ENCODE results near the gene CDC73. TPM values are rescaled to one million over a fixed set of nuclear protein-coding genes. Genes with fewer than 3 reads are reported as not detected.
"Not testable (repeated sequence)": the region's sequence is repeated elsewhere in the genome, so short reads cannot be mapped to it uniquely, and the experiment has no call there.

Gene CDC73
- total RNA-seq, 4 donors from 2014 or later = 44.6 to 70.0 (median 50.5) TPM

DNA sequence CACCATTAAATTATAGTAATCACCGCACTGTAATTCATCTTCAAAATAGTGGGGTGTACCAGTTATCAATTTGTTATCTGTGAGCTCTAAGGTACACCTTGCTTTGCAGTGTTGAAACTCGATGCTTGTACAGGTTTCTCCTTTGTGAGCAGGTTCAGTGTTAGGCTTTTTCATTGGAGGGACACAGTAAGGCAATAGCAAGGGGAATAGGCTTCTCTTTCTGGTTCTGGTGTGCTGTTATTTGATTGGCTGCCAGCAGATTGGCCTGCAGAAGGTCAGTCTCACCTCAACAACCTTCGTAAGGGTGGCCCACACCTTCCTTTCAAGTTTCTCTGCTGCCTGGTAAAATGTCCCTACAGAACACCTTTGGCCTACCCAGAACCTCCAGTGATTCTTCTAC, 140.8 kb downstream of the CDC73 start:
- WGBS, 2 donors = 94 to 98% methylated on average over 3 of the region's 3 CpGs
- H3K4me1 ChIP-seq = no peaks in the 10 kb centered on the region
- H3K27me3 ChIP-seq = no peaks in the 10 kb centered on the region
- intact Hi-C loops (cut with DNase I) = no loop called here
- no peak overlapping the region for H3K4me3 ChIP-seq (replicated peaks in 1 of 3)
- H3K36me3 ChIP-seq = no peaks in the 10 kb centered on the region
- no peaks in the 10 kb centered on the region for H3K9me3 ChIP-seq
- TF ChIP-seq POLR2A (IDR thresholded peaks at IDR 0.05) (no peak), CTCF (IDR thresholded peaks at IDR 0.05) (no peak)
- no peak overlapping the region for H3K27ac ChIP-seq
- DNase-seq = no peak

- no peak for TF ChIP-seq POLR2A (IDR thresholded peaks at IDR 0.05)
- no peak for TF ChIP-seq CTCF (IDR thresholded peaks at IDR 0.05)
- Histone ChIP-seq H3K27ac (no peak overlapping the region), H3K4me1 (no peaks in the 10 kb centered on the region), H3K9me3 (no peaks in the 10 kb centered on the region), H3K4me3 (replicated peaks in 1 of 3) (no peak overlapping the region), H3K27me3 (no peaks in the 10 kb centered on the region), H3K36me3 (no peaks in the 10 kb centered on the region)
- DNase-seq = no peak
- intact Hi-C loops (cut with DNase I) = no loop called here
- 89 to 95% methylated on average over 4 of the region's 4 CpGs for WGBS, 2 donors
These were observed 142.7 kb downstream of the CDC73 start for GRCh38 chr1:193264313-193265065.

- 71 to 80% methylated on average over 1 of the region's 1 CpG for WGBS, 2 donors
- DNase-seq = no peak
- no peaks in the 10 kb centered on the region for H3K36me3 ChIP-seq
- no peak overlapping the region for H3K4me3 ChIP-seq (replicated peaks in 1 of 3)
- no peaks in the 10 kb centered on the region for H3K27me3 ChIP-seq
- TF ChIP-seq POLR2A (IDR thresholded peaks at IDR 0.05) (no peak), CTCF (IDR thresholded peaks at IDR 0.05) (no peak)
- H3K27ac ChIP-seq = no peak overlapping the region
- H3K9me3 ChIP-seq = no peaks in the 10 kb centered on the region
- intact Hi-C loops (cut with DNase I) = no loop called here
- no peaks in the 10 kb centered on the region for H3K4me1 ChIP-seq
These were observed 143.9 kb downstream of the CDC73 start for GRCh38 chr1:193265716-193266115.

- 97 to 98% methylated on average over 7 of the region's 7 CpGs for WGBS, 2 donors
- DNase-seq; H3K9me3 ChIP-seq; intact Hi-C loops (cut with DNase I); H3K4me1 ChIP-seq; H3K27me3 ChIP-seq; H3K4me3 ChIP-seq (replicated peaks in 1 of 3); H3K27ac ChIP-seq; H3K36me3 ChIP-seq: not testable (repeated sequence)
These were observed 145.0 kb downstream of the CDC73 start for GRCh38 chr1:193266794-193267193.

DNA sequence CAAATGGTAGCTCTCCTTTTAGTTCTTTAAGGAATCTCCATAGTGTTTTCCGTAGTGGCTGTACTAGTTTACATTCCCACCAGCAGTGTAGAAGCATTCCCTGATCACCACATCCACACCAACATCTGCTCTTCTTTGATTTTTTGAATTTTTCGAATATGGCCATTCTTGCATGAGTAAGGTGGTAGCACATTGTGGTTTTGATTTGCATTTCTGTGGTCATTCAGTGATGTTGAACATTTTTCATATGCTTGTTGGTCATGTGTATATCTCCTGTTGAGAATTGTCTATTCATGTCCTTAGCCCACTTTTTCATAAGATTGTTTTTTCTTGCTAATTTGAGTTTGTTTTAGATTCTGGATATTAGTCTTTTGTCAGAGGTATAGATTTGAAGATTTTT, 149.2 kb downstream of the CDC73 start:
- TF ChIP-seq POLR2A (IDR thresholded peaks at IDR 0.05) (no peak), CTCF (IDR thresholded peaks at IDR 0.05) (no peak)
- H3K36me3 ChIP-seq = no peaks in the 10 kb centered on the region
- intact Hi-C loops (cut with DNase I) = no loop called here
- H3K27me3 ChIP-seq = no peaks in the 10 kb centered on the region
- no peak overlapping the region for H3K27ac ChIP-seq
- no peaks in the 10 kb centered on the region for H3K9me3 ChIP-seq
- 95 to 100% methylated on average over 2 of the region's 2 CpGs for WGBS, 2 donors
- no peak for DNase-seq
- H3K4me1 ChIP-seq = no peaks in the 10 kb centered on the region
- H3K4me3 ChIP-seq (replicated peaks in 1 of 3) = no peak overlapping the region
